Measurements from ENCODE around the gene CXCR5.

The CXCR5 gene

DNA sequence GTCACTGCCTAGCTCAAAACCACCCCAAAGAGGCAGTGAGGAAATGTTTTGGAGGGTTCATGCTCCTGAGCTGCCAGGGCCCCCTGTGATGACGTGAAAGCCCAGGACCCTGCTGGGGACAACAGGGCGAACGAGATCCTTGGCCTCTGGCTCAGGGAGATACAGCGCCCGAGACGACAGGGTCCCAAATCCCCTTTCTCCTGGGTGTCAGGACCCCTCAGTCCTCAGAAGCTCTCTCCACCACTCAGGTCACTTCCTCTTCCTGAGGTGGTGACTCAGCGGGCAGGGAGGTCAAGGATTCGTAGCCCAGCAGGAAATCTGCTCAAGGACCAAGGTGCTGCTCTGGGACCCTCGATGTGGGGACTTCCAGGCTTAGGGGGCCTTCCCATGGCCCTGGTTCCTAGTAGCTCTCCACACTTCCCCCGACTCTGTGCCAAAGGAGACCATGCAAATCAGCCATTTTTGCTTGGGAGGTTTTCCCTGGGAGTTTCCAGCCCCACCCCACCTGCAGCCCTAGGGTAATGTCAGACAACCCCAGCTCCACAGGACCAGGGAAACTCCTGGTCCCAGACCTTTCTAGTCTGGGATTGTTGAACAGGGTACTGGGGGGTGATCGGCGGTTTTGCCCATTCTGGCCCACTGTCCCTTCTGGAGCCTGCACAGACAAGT lies 29.2 kb downstream of the CXCR5 start:
- no peak for DNase-seq (ENCODE audit: low spot score)

DNA sequence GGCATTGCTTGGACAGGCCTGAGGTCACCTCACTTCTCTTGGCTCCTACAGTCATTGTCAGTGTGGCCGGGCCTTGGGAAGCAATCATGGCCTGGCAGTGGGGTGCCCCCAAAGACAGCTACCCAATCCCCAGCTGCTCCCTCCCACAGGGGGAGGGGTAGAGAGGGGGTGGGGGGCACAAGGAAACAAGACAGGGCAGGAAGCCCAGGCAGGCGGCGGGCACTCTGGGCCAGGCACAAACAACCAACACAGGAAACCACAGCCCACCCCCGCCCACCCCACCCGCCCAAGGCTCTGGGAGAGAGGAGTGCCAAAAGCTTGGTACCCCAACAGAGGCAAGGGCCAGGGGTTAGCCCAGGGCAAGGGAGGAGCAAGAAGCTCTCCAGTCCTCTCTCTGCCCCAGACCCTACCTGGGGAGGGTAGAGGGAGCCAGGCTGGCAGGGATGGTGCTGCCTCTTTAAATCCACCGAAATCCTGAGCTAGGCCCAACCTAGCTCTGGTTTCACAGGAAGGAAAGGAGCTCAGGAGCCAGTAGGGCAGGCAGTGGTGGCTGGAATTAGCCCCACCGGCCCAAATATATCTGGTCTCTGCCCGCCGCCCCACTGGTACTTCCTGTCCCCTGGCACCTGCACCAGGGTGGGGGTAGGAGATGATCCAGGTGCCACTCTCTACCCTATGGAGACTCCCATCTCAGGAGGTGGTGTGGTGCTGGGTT lies 29.9 kb downstream of the CXCR5 start:
- DNase-seq (ENCODE audit: low spot score): no peak

DNA sequence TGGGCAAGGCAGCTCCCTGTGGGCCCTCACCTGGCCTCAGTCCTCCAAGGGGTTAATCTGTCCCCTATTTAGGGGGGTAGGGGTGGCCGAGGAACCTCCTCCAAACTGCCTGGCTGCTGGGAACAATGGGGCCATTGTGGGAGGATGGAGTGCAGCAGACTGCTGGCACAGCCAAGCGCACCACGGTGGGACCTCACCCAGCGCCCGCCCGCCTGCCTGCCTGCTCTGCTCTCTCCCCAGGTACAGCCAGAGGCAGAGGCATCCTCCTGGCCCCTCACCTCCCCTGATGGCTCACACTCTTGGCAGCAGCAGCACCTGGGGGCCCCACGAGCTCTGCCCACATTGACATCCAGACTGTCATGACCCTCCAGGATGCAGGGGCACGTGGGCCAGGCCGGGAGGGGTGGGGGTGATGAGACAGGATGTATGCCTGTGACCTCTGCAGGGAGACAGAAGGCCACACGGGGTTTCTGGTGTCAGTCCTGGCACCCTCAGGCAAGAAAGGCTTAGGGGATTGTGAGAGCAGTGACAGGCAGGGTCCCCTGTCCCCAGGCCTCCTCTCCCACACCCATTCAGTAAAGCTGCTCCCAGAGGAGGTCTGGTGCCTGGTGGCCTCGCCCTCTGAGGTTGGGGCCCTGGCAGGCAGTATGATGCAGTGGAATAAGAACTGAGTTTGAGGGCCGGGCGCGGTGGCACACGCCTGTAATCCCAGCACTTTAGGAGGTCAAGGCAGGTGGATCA lies 30.7 kb downstream of the CXCR5 start:
- no peak for DNase-seq (ENCODE audit: low spot score)

DNA sequence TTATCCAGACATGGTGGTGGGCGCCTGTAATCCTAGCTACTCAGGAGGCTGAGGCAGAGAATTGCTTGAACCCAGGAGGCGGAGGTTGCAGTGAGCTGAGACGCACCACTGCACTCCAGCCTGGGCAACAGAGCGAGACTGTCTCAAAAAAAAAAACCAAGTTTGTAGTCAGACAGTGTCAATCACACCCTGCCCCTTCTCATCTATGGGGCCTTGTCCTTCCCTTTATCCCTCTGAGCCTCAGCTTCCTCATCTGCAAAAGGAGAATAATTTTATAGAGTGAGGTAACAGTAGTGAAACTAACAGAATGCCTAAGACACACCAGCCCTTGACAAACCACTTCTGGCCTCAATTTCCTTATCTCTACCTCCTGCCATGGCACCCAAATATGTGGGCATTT lies 31.3 kb downstream of the CXCR5 start:
- no peak for DNase-seq (ENCODE audit: low spot score)

DNA sequence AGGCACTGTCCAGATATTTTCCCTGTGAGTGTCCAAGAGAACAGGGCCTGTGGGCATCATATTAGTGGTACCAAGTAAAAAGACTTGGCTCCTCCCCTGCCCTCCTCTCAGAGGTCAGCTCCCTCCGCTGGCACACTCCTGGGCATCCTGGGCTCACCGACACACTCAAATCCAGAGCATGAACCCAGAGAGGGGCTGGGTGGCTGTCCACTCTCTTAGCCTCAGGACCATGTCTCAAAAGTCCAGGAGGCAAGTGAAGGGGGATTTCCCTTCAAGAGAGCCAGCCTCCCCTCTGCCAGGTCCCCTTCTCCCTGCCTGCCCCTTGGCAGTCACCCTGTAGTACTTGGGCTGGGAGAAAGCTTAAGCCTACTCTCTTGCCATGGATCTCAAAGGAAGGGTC lies 31.7 kb downstream of the CXCR5 start:
- no peak for DNase-seq (ENCODE audit: low spot score)

DNA sequence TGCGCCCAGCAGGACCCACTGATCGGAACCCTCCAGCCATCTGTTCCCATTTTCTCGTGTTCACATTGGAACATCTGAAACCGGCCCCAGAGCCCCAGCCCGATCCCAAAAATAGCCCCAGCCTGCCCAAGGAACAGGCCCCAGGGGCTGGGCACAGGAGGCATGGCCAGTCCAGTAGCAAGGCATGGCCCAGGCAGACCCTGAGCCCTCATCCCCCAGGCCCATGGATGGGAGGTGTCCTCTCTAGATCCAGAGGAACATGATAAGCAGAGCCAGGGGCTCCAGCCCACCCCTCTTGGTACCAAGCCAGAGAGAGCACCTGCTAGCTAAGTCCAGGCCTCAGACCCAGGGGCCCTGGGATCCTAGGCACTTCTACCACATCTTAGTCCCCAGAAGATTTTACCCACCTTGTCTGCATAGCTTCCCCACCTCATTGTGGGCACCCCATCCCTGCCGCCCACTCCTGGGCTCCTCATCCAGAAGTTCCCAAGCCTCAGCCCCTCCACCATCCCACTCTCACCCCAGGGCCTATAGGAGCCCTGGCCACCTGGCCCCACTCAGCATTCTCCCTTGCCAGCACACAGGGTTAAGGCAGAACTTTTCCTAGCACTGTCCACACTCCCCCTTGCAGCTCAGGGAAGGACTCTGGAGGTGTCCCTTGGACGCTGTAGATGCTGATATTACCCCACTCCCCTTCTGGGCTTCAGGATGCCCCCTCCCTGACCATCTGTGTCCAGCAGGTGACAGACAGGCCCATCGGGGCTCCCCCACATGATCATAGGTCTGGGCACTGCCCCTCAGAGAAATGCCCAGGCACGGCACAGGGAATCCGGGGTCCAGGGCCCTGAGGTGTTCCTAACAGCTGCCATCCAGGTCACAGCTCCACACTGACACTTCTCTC lies 32.5 kb downstream of the CXCR5 start:
- no peak for DNase-seq (ENCODE audit: low spot score)

DNA sequence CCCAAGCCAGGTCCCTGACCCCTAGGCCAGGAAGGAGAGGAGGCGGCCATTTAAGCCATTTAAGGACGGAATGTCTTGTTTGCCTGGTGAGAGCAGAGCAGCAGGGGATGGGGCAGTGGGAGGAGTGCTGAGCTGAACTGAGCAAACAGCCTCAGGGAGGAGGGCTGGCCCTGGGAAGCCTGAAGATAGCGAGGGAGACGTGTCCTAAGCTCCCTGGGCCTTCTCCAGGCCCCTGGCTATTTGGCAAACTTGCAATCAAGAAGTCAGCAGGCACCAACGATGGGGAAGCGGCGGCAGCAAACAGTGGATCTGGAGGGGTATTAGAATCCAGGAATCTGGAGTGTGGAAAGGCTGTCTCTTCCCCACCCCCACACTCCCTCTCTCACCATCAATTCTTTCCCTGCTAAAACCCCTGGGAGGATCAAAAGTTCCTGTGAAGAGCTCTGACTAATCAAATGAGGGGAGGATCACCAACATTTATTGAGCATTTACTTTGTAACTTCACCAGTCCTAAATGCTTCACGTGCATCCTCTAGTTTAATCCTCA lies 33.2 kb downstream of the CXCR5 start:
- DNase-seq (ENCODE audit: low spot score): no peak

DNA sequence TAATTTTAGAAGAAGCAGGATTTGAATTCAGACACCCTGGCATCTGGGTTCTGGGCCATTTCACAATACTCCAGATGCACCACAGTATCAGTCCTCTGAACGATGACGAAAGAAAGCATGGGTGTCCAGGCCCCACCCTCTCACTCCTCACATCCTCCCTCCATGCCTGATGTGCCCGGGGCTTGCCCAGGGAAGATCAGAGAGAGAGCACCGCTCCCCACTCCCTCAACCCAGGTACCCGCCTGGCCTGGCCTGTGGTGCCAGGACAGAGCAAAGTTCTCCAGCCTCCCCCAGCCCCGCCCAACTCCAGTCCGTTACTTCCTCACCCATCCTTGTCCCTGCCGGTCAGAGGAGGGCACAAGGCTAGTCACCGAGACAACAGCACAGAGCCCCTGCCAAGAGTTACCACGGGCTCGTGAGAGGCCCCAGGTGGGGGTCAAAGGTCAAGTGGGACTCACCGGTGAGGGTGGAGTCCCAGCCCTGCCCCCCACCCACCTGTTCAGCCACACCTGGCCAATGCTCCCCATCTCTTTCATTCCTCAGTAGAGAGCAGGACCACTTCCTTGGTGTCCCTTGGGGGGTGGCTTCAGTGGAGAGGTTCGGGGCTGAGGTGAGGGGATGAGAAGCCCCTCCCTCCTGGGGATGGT lies 33.9 kb downstream of the CXCR5 start:
- DNase-seq (ENCODE audit: low spot score): no peak

DNA sequence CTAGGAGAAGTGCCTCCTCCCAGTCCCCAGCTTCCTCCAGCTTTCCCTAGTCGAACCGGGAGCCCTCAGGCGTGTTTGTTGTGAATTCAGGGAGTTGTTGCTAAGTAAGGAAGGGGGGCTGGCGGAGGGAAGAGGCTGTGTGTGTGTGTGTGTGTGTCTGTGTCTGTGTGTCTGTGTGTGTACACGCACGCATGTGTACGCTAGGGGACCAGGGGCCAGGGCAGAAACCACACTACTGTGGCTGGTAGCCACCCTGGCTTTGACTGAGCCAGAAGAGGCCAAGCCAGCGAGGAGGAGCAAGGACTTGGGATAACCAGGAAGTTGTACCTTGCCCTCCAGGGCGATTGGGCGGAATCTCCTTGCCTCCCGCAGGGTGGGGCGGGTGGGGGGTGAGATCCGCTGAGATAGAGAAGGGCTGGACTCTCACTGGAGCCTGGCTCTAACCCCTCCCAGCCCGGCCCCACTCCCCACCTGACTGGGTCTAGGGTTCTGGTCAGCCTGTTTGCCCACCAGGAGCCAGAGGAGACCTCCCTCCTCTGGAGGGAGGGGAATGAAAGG lies 34.5 kb downstream of the CXCR5 start:
- no peak for DNase-seq (ENCODE audit: low spot score)

DNA sequence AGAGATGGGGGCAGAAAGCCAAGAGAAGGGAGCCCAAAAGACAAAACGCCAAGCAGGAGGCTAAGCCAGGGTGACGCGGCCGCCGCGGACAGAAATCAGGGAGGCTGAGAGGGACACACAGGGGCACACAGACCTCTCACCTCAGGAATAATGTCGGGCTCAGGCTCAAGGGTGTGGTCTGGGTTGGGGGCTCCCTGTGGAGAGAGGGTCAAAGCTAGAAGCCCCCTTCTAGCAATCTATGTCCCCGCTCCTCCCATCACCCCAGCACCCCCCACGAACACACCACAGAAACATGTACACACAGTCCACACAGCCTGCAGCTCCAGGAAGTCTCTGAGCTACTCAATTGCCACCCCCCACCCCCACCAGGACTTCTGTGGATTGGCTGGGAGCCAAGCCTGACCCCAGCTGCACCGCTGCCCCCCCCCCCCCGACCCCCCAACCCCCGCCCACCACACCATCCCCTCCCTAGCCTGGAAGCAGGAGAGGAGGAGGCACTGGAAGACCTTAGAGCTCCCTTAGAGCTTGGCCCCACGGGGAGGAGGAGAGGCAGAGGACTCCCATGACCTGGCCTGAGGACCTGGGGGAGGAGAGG lies 35.1 kb downstream of the CXCR5 start:
- DNase-seq (ENCODE audit: low spot score): no peak

DNA sequence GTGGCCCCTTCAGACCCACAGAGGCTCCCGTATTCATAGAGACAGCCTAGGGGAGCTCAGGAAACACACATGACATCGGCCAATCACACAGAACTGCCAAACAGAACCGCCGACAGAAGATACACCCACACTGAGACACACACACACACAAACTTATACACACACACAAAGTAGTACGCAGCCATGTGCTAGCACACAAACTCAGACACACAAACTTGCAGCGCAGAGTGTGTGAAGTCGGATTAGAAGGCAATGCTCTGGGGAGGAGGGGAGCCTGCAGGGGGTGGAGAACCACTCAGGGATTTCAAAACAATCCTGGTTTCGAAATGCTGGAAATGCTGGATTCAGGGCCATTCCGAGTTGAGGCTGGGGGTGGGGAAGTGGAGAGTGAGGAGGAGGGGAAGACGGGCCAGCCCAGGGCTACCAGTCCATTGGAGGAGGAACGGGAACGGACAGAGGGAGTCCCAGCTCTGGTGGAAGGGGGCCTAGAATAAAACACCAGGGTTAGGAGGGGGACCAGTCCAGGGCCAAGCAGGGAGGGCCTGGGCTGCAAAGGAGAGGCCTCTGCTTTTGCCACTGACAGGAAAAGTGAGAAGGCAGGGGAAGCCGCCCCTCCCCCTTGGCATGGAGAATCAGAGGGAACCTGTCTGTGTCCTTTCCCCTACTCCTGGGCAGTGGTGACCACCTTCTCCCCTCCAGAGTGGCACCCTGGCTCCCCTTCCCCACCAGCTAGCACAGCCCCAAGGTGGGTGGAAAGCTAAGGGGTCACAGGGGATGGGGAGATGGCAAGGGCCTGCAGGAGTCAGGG lies 37.6 kb downstream of the CXCR5 start:
- DNase-seq (ENCODE audit: low spot score): no peak

DNA sequence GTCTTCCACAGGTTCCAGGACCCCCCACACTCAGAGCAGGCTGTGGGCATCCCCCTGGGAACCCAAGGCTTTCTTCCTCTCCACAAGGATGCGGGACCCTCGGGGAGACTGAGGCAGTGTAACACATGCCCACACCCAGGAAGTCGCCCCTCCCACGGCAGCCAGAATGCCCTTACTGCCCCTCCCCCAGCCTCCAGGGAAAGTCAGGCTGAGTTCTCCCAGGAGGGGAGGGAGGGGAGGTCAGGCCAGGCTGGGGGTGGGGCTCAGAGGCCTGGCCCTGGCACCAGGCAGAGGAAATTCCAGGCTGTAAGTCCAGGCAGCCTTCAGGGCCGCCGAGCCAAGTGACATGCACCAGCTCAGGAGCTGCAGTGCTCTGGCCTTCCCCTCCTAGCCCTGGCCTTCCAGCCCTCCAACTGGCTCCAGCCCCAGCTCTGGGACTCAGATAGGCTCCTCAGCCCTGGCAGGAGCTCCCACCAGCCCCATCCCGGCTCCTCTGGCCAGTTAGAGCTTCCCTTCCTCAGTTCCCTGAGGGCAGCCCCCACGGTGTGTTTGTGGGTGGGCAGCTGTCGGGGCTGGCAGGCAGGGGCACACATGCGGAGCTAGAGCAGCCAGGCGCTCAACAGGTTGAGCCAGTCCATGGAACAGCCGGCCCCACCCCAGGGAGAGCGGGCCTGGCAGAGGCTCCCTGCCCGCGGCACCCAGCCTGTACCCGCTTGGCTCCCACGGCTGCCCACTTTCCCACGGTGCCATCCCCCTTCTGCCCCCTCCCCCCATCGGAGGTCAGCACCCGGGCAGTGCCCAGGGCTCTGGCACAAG lies 38.4 kb downstream of the CXCR5 start:
- DNase-seq (ENCODE audit: low spot score): no peak

DNA sequence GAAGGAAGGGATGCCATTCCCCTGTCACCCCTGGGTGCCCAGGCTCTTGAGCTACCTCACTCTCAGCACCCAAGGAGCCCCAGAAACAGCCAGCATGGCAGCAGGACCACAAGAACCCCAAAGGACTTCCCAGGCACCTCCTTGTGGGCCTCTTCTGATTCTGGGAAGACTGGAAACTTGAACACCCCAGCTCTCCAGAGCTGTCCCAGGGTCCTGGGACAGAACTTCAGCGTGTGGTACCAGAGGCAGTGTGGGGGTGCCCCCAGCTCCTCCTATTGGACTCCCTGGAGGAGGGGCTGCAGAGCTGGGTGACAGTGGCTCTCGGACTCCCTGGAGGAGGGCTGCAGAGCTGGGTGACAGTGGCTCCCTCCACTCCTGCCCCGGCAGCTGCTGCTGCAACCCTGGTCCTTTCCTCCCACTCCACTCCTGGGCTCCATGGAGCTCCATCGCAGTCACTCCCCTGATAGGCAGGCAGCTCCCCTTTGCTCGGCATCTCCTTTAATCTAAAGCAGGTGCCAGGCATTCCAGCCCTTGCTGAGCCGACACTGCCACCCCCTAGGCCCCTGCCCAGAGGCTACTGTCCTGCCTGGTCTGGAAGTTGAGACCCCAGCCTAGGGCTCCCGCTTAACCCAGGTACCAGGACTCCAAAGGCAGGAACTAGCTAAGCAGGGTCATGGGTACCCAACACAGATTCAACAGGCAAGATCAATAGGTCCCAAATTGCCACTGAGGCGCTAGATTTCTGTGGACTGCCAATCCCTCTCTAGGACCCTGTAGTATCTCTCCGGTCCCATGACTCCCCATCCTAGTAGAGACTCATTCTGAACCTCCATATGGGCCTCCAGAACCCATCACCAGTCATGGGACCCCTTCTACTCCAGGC lies 39.3 kb downstream of the CXCR5 start:
- DNase-seq (ENCODE audit: low spot score): no peak

DNA sequence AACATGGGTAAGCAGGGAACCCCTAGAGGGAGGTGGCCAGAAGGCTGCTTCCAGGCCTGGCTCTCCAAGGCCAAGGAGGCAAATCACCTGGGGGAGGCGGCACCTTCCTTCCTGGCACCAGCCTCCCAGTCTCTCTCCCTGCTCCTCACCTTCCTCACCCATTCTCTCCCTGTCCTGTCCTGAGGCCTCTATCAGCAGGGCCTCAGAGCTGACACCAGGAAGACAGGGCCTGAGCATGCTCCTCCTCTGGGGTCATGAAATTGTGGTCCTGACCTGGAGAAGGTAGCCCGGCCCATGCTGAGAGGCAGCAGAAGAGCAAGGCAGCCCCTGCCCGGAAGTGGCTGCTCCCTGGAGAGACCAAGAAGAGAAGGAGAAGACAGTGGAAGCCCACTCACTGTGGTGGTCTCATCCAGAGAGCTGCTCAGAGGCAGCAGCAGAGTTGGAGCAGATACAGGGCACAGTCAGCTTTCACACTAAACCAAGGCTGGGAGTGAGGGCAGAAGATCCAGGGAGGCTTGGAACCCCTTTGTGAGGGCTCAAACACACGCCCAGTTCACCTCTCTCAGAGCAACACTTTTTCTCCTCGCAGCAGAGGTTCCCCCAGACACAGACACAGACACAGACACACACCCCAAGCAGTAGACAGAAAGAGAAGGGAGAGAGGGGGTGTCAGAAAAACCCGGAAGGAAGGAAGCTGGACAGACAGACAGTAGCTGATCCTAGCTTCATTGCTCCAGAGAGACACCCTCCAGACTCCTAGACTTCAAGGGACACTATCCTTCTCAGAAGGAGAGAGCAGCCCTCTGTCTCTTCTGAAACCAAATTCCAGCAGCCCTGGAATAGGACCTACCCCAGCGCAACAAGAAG lies 40.3 kb downstream of the CXCR5 start:
- no peak for DNase-seq (ENCODE audit: low spot score)

DNA sequence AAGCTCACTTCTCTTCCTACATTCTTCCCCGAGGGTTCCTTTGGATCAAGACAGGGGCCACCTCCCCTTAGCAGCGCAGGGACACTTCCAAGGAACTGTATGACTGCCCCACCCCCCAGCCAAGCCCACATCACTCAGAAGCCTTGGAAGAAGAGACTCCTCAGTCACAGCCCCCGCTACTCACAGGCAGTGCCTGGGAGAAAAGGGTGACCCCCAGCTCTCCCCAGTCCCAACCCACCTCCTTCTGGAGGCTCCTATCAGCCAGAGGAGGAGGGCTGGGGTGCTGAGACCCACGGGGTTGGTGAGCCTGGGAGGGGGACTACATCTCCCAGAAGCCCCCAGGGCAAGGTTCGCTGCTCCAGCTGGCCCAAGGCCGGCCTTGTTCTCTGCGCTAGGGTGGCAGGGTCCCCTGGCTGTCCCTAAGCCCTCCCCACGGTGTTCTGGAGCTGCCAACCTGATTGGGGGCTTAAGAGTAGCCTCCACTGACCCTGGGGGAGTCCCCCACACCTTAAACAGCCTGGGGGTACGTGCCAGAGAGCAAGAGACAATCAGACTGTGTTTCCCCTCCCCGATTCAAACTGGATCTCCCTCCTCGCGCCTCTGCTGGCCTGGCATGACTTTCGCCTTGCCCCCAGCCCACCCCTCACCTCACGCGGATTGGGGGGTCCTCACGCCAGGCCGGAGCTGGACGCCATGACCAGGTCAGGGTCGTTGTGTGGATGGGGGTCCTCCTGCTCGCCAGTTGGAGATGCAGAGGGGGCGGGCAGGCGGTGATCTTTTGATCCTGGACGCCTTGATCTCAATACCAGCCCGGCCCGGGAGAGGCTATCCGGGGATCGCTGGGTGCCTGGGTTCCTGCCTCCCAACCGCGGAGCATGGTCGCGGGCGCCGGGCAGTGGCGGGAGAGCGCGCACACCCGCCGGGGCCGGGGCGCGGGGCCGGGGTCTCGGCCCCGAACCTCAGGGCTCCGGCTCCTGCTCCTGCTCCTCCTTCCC lies 41.2 kb downstream of the CXCR5 start:
- no peak for DNase-seq (ENCODE audit: low spot score)

Measured in COLO829 (cell line).